H7 (cell line): ENCODE results near the gene BBS2. TPM values are rescaled to one million over a fixed set of nuclear protein-coding genes. Genes with fewer than 3 reads are reported as not detected.

Experiments
- DNase-seq: peaks from one replicate; pipeline ENCODE4 v3.0.0; 2012
- H3K27me3 ChIP-seq: 2 replicates; pipeline ENCODE4 v1.6.0; 2011; ENCODE audit warnings: mild to moderate bottlenecking, low read length; ENCODE audit not compliant: control insufficient read depth, insufficient read depth
- H3K36me3 ChIP-seq: replicated peaks from 2 replicates; pipeline ENCODE4 v1.5.1; 2011; ENCODE audit warnings: low read length; ENCODE audit not compliant: control insufficient read depth, insufficient read depth
- H3K4me3 ChIP-seq: 2 replicates; pipeline ENCODE4 v1.5.1; 2011; ENCODE audit warnings: low read depth, mild to moderate bottlenecking, control low read depth, low read length, moderate library complexity; ENCODE audit not compliant: insufficient read depth
- total RNA-seq: library from RNA; depleted of rRNA; stranded (reverse); fragments of >200 nt; shearing (Covaris generic); gene quantifications from 2 replicates; pipeline ENCODE4 v1.2.3, GENCODE V29; 2014

BBS2 gene
- total RNA-seq, 1 experiment from 2014 or later = 22.2 TPM

DNA sequence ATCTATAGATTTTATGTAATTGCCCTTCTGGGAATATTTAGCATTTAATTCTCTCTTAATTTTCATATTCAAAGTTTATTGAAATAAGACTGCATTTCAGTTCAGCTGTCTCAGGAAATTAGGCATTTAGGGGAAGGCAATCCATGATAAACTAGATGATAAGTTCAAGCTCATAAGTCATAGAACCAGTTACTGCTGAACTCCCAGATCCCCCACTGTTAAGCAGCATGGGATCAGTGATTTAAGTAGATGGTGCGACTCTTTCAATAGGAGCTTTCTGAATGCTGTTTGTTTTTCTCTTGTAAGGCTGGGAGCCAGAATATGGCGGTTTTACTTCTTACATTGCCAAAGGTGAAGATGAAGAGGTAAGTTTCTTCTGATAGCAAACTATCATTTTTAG lies 44.6 kb downstream of the BBS2 start:
- Histone ChIP-seq H3K27me3 (no peaks in the 10 kb centered on the region), H3K36me3 (peaks cover 35% of the 10 kb centered on the region), H3K4me3 (no peak overlapping the region)
- peak; percentile 12 for DNase-seq

- no peaks in the 10 kb centered on the region for H3K27me3 ChIP-seq
- peaks cover 48% of the 10 kb centered on the region for H3K36me3 ChIP-seq
- no peak for DNase-seq
- H3K4me3 ChIP-seq = no peak overlapping the region
Observed at GRCh38 chr16:56470666-56471065, 49.2 kb downstream of the BBS2 start.

DNA sequence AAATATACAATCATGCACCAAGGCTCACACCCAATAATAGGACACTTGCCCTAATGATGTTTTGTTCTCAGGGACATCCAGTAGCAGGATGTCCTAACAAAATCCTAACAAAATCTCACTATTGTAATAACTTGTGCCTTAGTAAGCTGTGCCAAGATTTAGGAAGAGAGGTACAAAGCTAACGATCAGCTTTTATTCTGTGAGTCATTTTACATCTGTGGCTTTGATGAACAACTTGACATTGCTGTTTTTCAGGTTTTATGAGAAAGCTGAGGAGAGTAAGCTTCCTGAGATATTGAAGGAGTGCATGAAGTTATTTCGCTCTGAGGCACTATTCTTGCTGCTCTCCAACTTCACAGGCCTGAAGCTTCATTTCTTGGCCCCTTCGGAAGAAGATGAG lies 49.6 kb downstream of the BBS2 start:
- Histone ChIP-seq H3K36me3 (peaks cover 50% of the 10 kb centered on the region), H3K27me3 (no peaks in the 10 kb centered on the region), H3K4me3 (no peak overlapping the region)
- DNase-seq = no peak

DNA sequence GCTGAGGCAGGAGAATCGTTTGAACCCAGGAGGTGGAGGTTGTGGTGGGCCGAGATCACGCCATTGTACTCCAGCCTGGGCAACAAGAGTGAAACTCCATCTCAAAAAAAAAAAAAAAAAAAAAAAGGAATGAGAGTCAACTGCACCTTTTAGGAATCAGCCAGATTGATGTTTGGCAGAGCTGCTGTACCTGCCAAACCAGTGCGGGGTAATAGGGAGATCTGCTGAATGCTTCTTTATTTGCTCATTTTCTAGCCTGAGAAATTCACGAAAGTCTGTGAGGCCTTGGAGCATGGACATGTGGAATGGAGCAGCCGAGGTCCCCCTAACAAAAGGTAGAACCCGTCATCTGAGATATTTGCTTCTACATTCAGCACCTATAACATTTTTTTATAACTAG lies 50.1 kb downstream of the BBS2 start:
- Histone ChIP-seq H3K27me3 (no peaks in the 10 kb centered on the region), H3K4me3 (no peak overlapping the region), H3K36me3 (peaks cover 47% of the 10 kb centered on the region)
- DNase-seq = no peak

GRCh38 chr16:56468800-56469199 lies 51.0 kb downstream of the BBS2 start:
- H3K27me3 ChIP-seq = no peaks in the 10 kb centered on the region
- peaks cover 47% of the 10 kb centered on the region for H3K36me3 ChIP-seq
- no peak for DNase-seq
- no peak overlapping the region for H3K4me3 ChIP-seq

GRCh38 chr16:56466344-56466743 lies 53.5 kb downstream of the BBS2 start:
- Histone ChIP-seq H3K4me3 (no peak overlapping the region), H3K27me3 (no peaks in the 10 kb centered on the region), H3K36me3 (peaks cover 43% of the 10 kb centered on the region)
- no peak for DNase-seq

GRCh38 chr16:56463153-56463552 lies 56.7 kb downstream of the BBS2 start:
- Histone ChIP-seq H3K36me3 (peaks cover 29% of the 10 kb centered on the region), H3K4me3 (no peak overlapping the region)

GRCh38 chr16:56462064-56462796 lies 57.6 kb downstream of the BBS2 start:
- H3K4me3 ChIP-seq = no peak overlapping the region
- H3K36me3 ChIP-seq = peaks cover 26% of the 10 kb centered on the region
- no peaks in the 10 kb centered on the region for H3K27me3 ChIP-seq
- DNase-seq = no peak

More at GRCh38 chr16:56463153-56463552, 56.7 kb downstream of the BBS2 start:
- no peaks in the 10 kb centered on the region for H3K27me3 ChIP-seq
- no peak for DNase-seq

GRCh38 chr16:56460101-56460500 lies 59.7 kb downstream of the BBS2 start:
- peaks cover 18% of the 10 kb centered on the region for H3K36me3 ChIP-seq
- no peak overlapping the region for H3K4me3 ChIP-seq
- no peak for DNase-seq
- H3K27me3 ChIP-seq = no peaks in the 10 kb centered on the region

GRCh38 chr16:56457927-56458470 lies 61.8 kb downstream of the BBS2 start:
- H3K27me3 ChIP-seq = no peaks in the 10 kb centered on the region
- H3K4me3 ChIP-seq = no peak overlapping the region
- H3K36me3 ChIP-seq = peaks cover 27% of the 10 kb centered on the region
- no peak for DNase-seq

DNA sequence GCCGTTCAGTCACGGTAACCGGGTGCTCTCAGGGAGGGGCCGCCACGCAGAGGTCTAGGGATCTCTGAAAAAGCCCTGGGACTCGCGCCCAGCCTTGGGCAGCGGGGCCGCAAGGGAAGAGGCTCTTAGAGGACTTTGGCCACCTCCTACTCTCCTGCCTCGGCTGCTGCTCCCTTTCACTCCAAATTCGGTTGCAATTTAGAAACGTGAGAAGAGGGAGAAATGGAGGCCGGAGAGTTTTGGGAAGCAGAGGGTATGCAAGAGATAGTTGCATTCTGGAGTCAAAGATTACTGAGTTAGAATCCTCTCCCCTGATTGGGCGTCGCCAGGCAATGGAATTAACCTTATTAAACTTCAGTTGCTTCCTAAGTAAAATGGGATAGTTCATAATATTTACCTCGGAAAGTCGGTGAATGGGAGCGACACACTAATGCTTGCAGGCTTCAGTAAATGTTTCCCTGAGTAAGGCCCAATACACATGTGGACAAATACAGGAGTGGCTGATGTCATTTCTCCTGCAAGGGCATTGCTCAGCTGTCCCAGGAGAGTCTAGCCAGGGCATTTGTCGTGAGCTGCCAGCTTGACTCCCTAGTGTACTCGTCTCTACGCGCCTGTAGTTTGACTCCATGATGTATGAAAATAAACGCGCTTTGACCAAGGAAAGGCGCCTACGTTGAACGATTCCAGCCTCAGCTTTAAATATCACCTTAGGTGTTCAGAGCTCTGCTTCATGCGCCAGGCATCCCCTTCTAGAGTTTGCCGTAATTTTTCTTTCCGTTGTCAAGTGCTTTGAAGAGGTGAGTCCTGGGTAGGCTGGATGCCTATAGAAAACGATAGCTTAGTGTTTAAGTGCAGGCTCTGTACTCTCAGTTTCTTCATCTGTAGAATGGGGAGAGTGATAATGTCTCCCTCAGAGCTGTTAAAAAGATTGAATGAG lies 67.8 kb downstream of the BBS2 start:
- Histone ChIP-seq H3K4me3 (peak overlapping the region; percentile 98), H3K27me3 (no peaks in the 10 kb centered on the region), H3K36me3 (peaks cover 17% of the 10 kb centered on the region)
- peak; percentile 80 for DNase-seq

DNA sequence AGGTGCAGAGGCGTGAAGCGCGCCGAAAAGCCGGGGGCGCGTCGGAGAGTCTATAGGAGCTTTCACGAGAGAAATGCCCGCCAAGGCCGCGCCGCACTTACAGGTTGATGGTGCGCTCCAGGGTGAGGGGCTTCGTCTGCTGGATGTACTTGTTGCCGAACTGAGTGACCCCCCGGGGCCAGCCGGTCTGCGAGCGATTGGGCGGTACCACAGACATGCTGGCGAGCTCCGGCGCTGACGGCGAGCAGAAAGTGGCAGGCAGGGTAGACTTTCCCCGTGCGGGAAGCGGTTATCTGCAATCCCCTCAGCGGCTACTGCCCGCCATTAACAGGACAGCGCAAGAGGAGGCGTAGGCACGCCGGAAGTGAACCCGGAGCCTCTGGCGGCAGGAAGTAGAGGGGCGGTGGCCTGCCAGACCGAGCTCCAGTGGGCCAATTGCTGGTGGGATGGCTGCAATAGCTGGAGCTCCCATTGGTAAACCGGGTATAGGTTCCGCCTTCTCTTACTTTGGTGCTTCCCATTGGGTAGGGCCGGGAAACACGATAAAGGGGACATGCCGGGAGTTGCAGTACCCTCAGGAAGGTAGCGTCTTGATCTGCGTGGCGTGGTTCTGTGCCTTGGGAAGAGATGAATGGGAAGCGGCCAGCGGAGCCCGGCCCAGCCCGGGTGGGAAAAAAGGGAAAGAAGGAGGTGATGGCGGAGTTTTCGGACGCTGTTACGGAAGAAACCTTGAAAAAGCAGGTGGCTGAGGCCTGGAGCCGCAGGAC lies 68.7 kb downstream of the BBS2 start, which contains the start of the genes NUDT21 and OGFOD1:
Gene NUDT21, minus strand, starts transcription at position 347 of the 767 bp plus-strand sequence. Its CDS starts 130 bp downstream, at position 217.
Gene OGFOD1, plus strand, starts transcription at position 569 of the 767 bp plus-strand sequence. Its CDS starts 59 bp downstream, at position 628.
- peaks cover 13% of the 10 kb centered on the region for H3K36me3 ChIP-seq
- peak within 1 kb of the TSS; percentile 98 for H3K4me3 ChIP-seq
- peak; percentile 97 for DNase-seq
- no peaks in the 10 kb centered on the region for H3K27me3 ChIP-seq

DNA sequence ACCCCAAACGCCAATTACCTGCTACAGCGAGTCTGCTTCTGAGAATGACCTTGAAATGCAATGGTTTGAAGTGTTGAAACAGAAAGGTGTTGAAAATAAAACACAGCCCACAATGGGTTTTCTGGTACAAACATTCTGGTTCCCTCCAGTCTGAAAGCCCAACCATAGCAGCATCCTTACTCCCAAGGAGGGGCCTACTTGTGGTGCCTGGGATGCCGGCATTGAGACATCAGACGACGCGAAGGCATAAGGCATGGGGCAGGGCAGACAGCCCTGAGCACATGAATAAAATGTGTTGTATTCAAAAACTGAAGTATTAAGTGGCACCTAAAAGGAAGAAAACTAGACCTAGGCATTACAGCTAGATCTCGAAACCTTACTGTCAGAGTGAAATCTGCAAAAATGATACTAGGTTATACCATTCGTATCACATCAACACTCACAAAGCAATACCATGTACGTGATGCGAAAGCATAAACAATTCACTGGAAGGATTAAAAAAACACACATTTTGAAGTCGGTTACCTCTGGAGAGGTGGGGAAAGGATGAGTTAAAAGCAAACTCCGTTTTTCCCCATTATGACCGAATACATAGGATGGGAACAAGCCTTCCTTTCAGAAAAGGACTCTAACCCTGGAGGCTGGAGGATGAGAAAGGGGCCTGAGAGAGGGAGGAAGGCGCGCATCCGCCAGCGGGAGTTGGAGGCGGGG lies 69.4 kb downstream of the BBS2 start:
- peak overlapping the region; percentile 98 for H3K4me3 ChIP-seq
- no peaks in the 10 kb centered on the region for H3K27me3 ChIP-seq
- DNase-seq = peak; percentile 50
- peaks cover 11% of the 10 kb centered on the region for H3K36me3 ChIP-seq
